Gastroesophageal sphincter (tissue), 4 donors: Measurements from ENCODE around the gene TMEM201. TPM values are rescaled to one million over a fixed set of nuclear protein-coding genes. Genes with fewer than 3 reads are reported as not detected.
A peak's percentile ranks its signal among the peaks of the same experiment; 100 is the strongest.

Source experiments
- ATAC-seq: fragments of 150-250 bp; one replicate; pipeline ENCODE4 v1.9.1; 2016; ENCODE audit warnings: mild to moderate bottlenecking, moderate library complexity
- H3K27ac ChIP-seq, 4 donors: fragments of 200-600 bp; sonication (generic) in 3 of 4; 1 replicate in 3 of 4; 2 replicates in 1 of 4; pipeline ENCODE4 v1.5.1; 2016 to 2019
- H3K27me3 ChIP-seq: fragments of 200-600 bp; sonication (generic); one replicate; pipeline ENCODE4 v1.5.1; 2019
- H3K36me3 ChIP-seq, 2 donors: fragments of 200-600 bp; sonication (generic); one replicate each; pipeline ENCODE4 v1.5.1; 2019; ENCODE audit warnings: control low read depth in 1 of 2
- H3K4me1 ChIP-seq, 3 donors: fragments of 200-600 bp; sonication (generic); 1 replicate in 2 of 3; 2 replicates in 1 of 3; pipeline ENCODE4 v1.5.1; 2016 to 2019; ENCODE audit warnings: control low read depth in 2 of 3
- H3K4me3 ChIP-seq, 2 donors: fragments of 200-600 bp; sonication (generic); one replicate each; pipeline ENCODE4 v1.5.1; 2019; ENCODE audit warnings: mild to moderate bottlenecking in 1 of 2, moderate library complexity in 1 of 2
- H3K9me3 ChIP-seq, 3 donors: fragments of 200-600 bp; sonication (generic); one replicate each; pipeline ENCODE4 v1.5.1; 2017 to 2019; ENCODE audit warnings: control low read depth in 2 of 3
- EP300 ChIP-seq: sonication (generic); formaldehyde crosslinking; IDR thresholded peaks from one replicate; pipeline ENCODE4 v1.6.1; 2017; ENCODE audit warnings: antibody characterized with exemption, mild to moderate bottlenecking
- POLR2A ChIP-seq, 2 donors: fragments of 450-650 bp; IDR thresholded peaks; one replicate each; pipeline ENCODE4 v1.6.1; 2017; ENCODE audit warnings: antibody characterized with exemption in 2 of 2, mild to moderate bottlenecking in 2 of 2, moderate library complexity in 1 of 2
- POLR2AphosphoS5 ChIP-seq: sonication (generic); formaldehyde crosslinking; IDR thresholded peaks from one replicate; pipeline ENCODE4 v1.6.1; 2017; ENCODE audit warnings: antibody characterized with exemption
- WGBS, 2 donors: methylation state at CpG; one replicate each; pipeline ENCODE4 v1.1.5; 2018; ENCODE audit warnings: low coverage in 1 of 2; 5-methylcytosine and 5-hydroxymethylcytosine counted together
- total RNA-seq, 4 donors: library from RNA; depleted of rRNA; stranded (reverse); fragments of >200 nt; gene quantifications; one replicate each; pipeline ENCODE4 v1.1.0, GENCODE V29; 2016
- TF ChIP-seq, protein P1 (sequence below), 4 experiments: fragments of 200-600 bp in 2 of 4; fragments of 450-650 bp in 2 of 4; sonication (generic) in 1 of 4; IDR thresholded peaks; one replicate each; pipeline ENCODE4 v1.5.1; 2017 to 2019; ENCODE audit warnings: antibody characterized with exemption in 4 of 4, mild to moderate bottlenecking in 2 of 4, moderate library complexity in 2 of 4

The TMEM201 gene
- total RNA-seq, 4 donors from 2014 or later, result 4.4 to 9.3 (median 5.5) TPM

- Histone ChIP-seq H3K4me1 (peaks cover 0 to 12% (median 0%) of the 10 kb centered on the region in 3 donors), H3K27me3 (peaks cover 19% of the 10 kb centered on the region), H3K4me3 (no peak overlapping the region), H3K9me3 (no peaks in the 10 kb centered on the region), H3K27ac (no peak overlapping the region), H3K36me3 (no peaks in the 10 kb centered on the region)
- no peak for ATAC-seq
- TF ChIP-seq EP300 (no peak), POLR2AphosphoS5 (no peak), POLR2A (IDR thresholded peaks at IDR 0.05) (no peak)
- TF ChIP-seq, protein P1, sequence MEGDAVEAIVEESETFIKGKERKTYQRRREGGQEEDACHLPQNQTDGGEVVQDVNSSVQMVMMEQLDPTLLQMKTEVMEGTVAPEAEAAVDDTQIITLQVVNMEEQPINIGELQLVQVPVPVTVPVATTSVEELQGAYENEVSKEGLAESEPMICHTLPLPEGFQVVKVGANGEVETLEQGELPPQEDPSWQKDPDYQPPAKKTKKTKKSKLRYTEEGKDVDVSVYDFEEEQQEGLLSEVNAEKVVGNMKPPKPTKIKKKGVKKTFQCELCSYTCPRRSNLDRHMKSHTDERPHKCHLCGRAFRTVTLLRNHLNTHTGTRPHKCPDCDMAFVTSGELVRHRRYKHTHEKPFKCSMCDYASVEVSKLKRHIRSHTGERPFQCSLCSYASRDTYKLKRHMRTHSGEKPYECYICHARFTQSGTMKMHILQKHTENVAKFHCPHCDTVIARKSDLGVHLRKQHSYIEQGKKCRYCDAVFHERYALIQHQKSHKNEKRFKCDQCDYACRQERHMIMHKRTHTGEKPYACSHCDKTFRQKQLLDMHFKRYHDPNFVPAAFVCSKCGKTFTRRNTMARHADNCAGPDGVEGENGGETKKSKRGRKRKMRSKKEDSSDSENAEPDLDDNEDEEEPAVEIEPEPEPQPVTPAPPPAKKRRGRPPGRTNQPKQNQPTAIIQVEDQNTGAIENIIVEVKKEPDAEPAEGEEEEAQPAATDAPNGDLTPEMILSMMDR (IDR thresholded peaks at IDR 0.05), result no peak
- WGBS, 2 donors, result 64% methylated on average over 5 of the region's 23 CpGs; no CpG with 5 or more reads in 1 of the 2 donors
These were observed 40.1 kb downstream of the TMEM201 start for GRCh38 chr1:9628541-9629444.

GRCh38 chr1:9629445-9630201 is 40.9 kb downstream of the TMEM201 start:
- Histone ChIP-seq H3K27ac (no peak overlapping the region), H3K4me1 (peaks cover 0 to 12% (median 0%) of the 10 kb centered on the region in 3 donors), H3K9me3 (no peaks in the 10 kb centered on the region), H3K36me3 (no peaks in the 10 kb centered on the region), H3K27me3 (peaks cover 19% of the 10 kb centered on the region), H3K4me3 (peak overlapping the region in 1 of 2 donors; percentile 10)
- TF ChIP-seq POLR2AphosphoS5, result no peak
- TF ChIP-seq EP300, result no peak
- no peak for TF ChIP-seq POLR2A (IDR thresholded peaks at IDR 0.05)
- TF ChIP-seq, protein P1 (IDR thresholded peaks at IDR 0.05), result no peak
- no peak for ATAC-seq
- 0 to 73% methylated on average over 1 to 15 of the region's 29 CpGs for WGBS, 2 donors

DNA sequence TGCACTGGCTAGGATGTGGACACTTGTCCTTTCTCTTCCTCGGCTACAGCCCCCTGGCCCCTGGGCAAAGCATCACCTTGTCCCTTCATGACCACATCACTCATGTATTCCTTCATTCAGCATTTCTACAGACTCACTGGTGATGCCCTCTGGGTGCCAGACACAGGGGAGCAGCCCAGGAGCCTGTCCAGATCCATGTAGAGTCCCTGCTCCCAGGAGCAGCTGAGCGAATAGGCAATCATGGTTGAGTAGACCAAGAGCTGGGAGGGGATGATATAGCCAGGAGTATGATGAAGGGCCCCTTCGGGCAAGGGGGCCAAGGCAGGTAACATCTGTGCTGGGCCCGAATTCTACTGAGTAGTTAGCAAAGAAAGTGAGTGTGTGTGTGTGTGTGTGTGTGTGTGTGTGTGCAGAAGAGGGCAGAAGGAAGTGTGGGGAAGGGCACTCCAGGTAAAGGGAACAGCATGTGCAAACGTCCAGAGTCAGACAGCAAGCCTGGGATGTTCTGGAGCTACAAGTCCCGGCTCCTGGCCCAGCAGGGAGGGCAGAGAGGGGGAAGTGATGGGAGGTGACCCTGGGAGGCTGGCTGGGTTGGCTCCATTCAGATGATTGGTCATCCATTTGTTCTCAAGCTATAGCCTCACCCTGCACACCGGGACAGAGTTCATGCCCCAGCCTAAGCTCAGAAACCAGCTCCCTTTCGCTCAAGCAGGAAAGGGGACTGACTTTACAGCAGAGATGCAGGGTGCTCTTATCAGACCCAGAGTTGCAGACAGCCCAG is 41.8 kb downstream of the TMEM201 start:
- H3K36me3 ChIP-seq, result no peaks in the 10 kb centered on the region
- WGBS, 2 donors, result 76 to 80% methylated on average over 2 to 6 of the region's 8 CpGs
- no peaks in the 10 kb centered on the region for H3K9me3 ChIP-seq
- no peak for TF ChIP-seq POLR2A (IDR thresholded peaks at IDR 0.05)
- no peak overlapping the region for H3K27ac ChIP-seq
- H3K4me1 ChIP-seq, result peaks cover 0 to 12% (median 0%) of the 10 kb centered on the region in 3 donors
- H3K27me3 ChIP-seq, result peaks cover 11% of the 10 kb centered on the region
- peak overlapping the region in 1 of 2 donors; percentile 10 for H3K4me3 ChIP-seq
- no peak for ATAC-seq

GRCh38 chr1:9631613-9632012 is 42.9 kb downstream of the TMEM201 start:
- no peak overlapping the region for H3K4me3 ChIP-seq
- no peaks in the 10 kb centered on the region for H3K9me3 ChIP-seq
- TF ChIP-seq POLR2A (IDR thresholded peaks at IDR 0.05), result no peak
- no peak for TF ChIP-seq POLR2AphosphoS5
- TF ChIP-seq EP300, result no peak
- TF ChIP-seq, protein P1 (IDR thresholded peaks at IDR 0.05), result no peak
- ATAC-seq, result no peak
- peaks cover under 1% of the 10 kb centered on the region for H3K27me3 ChIP-seq
- WGBS, 2 donors, result 89 to 90% methylated on average over 2 to 3 of the region's 3 CpGs
- no peaks in the 10 kb centered on the region for H3K36me3 ChIP-seq
- peaks cover 0 to 8% (median 0%) of the 10 kb centered on the region in 3 donors for H3K4me1 ChIP-seq
- no peak overlapping the region for H3K27ac ChIP-seq

GRCh38 chr1:9633493-9633892 is 44.8 kb downstream of the TMEM201 start:
- no peaks in the 10 kb centered on the region for H3K36me3 ChIP-seq
- H3K27me3 ChIP-seq, result no peaks in the 10 kb centered on the region
- no peak for ATAC-seq
- TF ChIP-seq POLR2AphosphoS5 (no peak), POLR2A (IDR thresholded peaks at IDR 0.05) (no peak), EP300 (no peak)
- TF ChIP-seq, protein P1 (IDR thresholded peaks at IDR 0.05), result no peak
- WGBS, 2 donors, result 66 to 84% methylated on average over 3 to 4 of the region's 6 CpGs
- H3K4me3 ChIP-seq, result no peak overlapping the region
- H3K27ac ChIP-seq, result no peak overlapping the region
- H3K9me3 ChIP-seq, result no peaks in the 10 kb centered on the region
- no peaks in the 10 kb centered on the region for H3K4me1 ChIP-seq
